NCI-H2196 (cell line): Measurements from ENCODE around the gene KRT85.
"Not testable (repeated sequence)": the region's sequence is repeated elsewhere in the genome, so short reads cannot be mapped to it uniquely, and the experiment has no call there.

ENCODE experiments used
- DNase-seq: peaks from one replicate; lab custom pipeline; 2025; ENCODE audit not compliant: unreplicated experiment; lab: John Stamatoyannopoulos, UW

Gene KRT85

DNA sequence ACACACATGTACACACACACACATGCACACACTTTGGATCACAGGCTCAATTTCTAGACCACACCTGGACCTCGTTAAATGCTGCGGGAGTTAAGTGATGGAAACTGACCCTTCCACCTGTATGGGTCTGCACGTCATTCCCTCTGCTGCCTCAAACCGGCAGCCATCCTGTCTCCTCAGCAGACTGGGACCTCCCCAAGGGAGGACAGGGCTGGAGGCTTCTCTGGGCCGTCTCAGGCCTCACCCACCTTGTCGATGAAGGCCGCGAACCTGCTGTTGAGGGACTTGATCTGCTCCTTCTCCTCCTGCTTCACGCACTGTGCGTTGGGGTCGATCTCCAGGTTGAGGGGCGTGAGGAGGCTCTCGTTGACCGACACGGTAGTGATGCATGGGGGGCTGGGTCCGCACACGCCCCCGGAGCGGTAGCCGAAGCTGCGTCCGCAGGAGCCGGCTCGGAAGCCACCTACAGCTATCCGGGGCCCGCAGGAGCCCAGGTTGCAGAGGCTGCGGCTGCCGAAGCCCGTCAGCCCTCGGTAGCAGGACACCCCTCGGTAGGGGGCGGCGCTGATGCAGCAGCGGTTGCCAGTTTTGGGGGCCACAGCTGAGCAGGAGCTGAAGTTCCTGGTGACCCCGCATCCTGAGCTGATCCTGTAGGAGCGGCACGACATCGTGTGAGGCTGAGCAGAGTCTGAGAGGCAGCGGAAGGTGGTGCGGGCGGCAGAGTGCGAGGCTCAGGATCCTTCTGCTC lies at the start of gene KRT85:
KRT85 (minus strand) TSS at position 744 of the 748 bp plus-strand sequence; CDS start at position 668, 76 bp downstream.
- DNase-seq: no peak

DNA sequence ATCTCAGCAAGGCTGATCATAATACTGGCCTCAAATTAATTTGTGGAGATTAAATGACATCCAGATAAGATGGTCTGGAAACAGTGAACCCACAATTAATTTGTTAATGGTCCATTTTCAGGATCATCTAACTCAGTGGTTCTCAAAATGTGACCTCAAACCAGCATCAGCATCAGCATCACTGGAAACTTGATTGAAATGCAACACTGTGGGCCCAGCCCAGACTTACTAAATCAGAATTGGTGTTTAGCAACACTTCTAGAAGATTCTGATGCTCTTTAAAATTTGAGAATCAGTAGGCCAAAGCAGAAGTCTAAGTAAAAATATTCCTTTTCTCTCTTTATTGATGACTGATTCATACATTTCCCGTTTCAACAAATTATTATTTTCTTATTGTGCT lies 49.5 kb upstream of the KRT85 start:
- no peak for DNase-seq

DNA sequence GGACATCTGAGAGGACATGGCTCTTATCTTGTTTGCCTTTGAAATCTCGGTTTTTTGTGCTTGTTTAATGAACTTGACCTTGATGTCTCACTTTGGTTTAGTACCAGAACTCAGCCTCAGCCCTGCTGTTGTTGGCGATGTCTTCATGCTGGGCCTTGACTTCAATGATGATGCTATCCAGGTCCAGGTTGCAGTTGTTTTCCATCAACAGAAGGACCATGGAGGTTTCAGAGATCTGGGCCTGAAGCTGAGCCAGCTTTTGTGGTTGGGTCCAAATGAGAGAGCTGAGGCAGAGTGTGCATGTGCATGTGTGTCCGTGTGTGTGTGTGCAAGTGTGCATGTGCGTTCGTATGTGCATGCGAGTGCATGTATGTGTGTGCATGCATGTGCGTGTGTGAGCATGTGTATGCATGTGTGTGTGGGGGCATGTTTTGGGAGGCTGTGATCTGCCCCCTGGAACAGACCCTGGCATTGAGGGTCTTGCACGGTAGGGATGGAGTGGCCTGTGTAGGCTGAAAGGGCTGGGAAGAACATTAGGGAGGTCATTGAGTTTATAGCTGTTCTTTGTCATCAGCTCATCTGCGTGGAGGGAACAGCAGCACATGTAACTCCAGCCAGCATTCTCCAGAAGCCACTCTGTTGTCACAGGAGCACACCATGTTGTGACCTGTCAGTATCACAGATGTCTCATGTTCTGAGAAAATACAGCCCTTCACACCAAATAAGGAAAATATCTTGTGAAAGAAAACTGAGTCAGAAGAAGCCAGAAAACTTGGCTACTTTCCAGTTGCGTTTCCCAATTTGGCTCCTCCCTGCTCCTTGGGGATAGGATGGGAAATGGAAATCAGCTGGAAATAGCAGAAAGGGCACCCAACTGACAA lies 48.8 kb upstream of the KRT85 start:
- DNase-seq: no peak

DNA sequence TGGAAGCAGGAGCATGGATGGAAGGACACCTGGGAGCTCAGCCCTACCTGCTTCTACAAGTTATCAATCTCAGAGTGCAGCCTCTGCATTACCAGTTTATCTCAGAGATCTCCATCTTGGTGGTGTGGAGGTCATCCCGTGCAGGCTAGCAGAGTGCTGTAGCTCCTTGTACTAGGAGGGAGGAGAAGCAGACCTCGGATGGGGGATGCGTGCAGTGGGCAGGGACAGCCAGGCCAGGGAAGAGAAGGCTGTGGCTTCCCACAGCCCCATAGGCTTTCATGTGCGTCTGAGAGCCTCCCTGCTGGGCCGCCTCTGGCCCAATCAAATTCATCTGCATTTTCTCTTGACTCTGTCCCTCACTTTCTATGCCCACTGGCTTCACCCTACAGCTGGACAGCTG lies 47.7 kb upstream of the KRT85 start:
- DNase-seq: no peak

DNA sequence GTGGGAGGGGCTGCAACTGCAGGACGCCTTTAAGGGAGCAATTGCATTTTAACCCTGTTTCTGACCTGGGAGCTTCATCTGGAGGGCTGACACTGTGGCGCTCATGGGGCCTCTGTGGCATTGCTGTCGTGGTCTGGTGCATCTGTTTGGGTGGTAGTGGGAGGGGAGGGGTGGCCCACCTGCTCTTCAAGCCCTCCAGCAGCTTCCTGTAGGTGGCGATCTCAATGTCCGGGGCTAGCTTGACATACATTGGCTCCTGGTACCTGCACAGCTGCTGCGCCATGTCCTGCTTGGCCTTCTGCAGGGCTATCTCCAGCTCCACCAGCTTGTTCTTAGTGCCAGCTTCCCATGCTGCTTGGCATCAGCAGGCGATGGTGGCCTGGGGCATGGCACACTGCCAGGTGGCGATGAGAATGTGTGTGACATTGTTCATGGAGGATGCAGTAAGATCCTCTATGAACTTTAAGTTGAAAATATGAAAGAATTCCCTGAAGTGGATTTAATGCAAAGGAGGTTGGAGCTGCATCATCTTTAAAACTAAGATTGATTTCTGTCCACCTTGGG lies 46.6 kb upstream of the KRT85 start:
- no peak for DNase-seq

DNA sequence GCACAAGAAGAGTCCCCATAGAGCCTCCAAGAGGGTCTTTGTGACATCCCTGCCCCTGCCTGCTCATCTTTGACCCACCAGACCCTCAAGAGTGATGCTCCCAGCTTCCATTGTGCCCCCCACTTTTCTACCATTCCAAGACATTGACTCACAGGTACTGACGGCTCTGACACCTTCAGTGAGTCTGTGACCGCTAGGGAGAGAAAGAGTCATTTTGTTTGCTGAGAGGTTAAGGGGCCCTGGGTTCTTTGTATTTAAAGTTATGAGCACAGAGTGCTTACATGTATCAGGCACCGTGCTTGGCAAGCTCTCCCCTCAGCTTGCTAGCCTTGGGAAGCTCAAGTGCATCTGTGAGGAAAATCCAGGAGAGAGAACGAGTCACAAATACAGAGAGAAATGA lies 45.9 kb upstream of the KRT85 start:
- no peak for DNase-seq

DNA sequence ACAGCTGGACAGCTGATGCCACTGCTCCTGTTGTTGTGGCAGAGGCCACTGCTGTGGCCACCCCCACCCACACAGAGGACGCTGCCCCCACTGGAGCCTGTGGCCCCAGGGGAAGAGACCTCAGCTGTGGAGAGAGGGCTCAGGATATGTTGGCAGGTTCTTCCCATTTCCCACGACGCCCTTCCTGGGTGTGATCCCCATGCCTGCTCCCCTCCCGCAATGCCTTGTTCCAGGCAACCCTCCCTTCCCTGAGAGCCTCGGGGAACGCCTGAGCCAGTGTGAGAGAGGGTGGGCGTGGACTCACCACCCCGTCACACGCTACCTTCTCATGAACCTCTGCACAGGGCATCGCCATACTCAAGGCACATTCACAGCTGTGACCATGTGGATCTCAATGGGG lies 44.5 kb upstream of the KRT85 start:
- DNase-seq: no peak

DNA sequence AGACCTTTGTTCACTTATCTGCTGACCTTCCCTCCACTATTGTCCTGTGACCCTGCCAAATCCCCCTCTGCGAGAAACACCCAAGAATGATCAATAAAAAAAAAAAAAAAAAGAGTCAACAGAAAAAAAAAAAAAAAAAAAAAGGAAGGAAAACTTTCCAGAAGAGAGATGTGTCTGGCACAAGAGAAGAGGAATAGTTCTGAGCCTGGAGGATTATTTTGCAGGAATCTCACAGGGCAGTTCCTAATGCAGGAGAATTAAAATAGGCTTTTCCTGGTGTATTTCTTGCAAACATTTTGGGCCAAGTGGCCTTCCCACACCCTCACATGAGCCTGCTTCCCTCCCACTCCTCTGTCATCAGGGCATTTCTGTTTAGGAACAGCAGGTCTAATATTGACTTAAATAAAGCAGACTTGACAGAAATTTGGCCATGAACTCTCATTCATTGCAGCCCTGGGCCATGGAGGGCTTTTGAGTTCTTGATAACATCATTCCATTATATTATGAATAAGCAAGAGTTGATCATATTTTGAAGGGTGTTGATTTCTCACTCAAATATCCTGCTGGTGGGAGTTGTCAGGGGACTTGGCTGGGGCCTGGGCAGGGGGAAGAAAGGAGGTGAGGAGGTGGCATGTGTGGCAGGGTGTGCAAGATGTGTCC lies 43.4 kb upstream of the KRT85 start:
- DNase-seq: not testable (repeated sequence)

DNA sequence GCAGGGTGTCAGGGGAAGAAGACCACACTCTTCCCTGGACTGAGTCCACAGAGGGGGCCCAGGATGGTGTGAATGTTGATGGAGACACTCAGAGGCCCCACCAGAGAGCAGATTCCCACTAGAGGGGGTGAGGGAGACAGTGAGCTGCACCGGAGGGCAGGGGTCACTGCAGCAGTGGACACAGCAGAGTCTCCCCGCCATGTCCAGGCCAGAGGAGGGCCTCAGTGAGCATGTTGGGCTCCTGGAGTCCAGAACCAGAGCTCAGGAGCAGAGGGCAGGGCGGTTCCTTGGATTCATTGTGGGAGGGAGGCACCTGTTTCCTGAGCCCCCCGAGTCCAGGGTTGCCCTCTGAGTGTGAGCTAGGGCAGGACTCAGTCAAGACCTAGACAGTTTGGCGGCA lies 40.6 kb upstream of the KRT85 start:
- no peak for DNase-seq

DNA sequence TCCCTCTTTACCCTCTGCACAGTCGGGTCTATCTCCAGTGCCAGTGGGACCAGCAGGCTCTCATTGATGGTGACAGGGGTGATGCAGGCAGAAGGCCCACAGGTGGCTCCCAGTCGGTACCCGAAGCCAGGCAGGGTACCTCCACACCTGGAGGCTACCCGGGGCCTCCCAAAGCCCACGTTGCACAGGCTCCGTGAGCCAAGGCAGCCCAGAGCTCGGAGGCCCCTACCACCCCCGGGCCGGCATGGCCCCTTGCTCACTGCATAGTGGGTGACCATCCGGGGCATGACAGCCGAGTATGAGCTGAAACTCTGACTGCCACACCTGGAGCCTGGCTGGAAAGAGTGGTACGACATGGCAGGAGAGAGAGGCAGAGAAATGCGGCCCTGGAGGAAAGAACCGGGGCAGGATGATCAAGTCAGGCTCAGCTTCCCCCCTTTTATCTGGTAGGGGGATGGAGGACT lies 38.7 kb upstream of the KRT85 start, which contains the start of gene KRT82:
KRT82 (minus strand) TSS at position 414 of the 464 bp plus-strand sequence; CDS start at position 356, 58 bp downstream.
- no peak for DNase-seq

DNA sequence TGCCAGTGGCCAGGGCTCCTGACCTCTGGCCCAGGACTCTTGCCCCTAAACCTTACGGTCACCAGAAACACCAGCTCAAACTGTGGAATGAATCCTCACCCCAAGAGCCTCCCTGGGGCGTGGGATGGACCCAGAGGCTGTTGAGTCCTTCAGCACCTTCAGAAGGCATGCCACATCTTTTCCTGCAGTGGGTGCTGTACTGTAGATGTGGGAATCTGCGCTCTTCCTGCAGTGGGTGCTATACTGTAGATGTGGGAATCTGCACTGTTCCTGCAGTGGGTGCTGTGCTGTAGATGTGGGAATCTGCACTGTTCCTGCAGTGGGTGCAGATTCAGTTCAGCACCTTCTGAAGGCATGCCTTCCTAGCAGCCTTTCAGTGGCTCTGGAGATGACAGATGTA lies 37.7 kb upstream of the KRT85 start:
- DNase-seq: no peak

DNA sequence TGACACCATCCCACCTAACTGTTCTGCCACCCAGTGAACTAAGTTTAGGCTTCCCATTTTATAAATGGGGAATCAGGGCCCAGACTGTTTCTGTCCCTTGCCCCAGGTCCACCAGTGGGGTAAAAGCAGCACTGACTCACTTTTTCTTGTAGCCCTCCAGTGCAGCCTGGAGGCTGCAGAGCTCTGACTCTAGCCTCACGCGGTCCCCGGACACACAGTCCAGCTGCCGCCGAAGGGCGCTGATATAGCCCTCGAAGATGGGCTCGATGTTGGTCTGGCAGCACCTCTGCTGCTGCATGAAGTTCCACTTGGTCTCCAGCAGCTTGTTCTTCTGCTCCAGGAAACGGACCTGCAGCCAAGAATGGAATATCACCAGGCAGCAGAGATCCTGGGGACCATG lies 36.3 kb upstream of the KRT85 start:
- DNase-seq: no peak

DNA sequence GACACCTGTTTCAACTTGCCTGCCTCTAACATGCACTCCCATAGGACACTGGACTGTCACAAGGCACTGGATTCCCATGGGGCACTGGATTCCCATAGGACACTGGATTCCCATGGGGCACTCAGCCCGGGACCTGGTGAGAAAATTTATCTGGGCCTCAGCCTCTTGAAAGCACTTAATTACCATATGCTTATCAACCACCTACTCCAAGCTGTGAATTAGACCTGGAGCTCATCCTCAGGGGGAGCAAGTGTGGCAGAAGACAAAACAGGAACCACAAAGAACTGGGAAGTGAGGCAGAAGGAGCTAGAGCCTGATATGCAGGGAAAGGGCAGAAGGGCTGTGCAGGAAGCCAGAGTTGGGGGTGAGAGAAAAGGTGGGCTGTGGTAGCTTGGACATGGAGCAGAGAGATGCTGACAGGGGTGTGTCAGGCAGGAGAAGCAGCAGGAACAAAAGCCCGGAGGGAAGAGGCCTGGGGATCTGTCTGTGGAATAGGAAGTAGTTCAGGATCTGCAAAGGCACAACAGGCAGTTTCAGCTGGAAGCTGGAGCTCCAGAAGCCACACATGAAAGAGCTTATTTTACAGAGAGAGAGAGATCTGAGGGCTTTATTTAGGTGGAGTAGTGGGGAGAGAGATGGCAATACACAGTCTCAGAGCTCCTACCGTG lies 35.7 kb upstream of the KRT85 start:
- DNase-seq: no peak

DNA sequence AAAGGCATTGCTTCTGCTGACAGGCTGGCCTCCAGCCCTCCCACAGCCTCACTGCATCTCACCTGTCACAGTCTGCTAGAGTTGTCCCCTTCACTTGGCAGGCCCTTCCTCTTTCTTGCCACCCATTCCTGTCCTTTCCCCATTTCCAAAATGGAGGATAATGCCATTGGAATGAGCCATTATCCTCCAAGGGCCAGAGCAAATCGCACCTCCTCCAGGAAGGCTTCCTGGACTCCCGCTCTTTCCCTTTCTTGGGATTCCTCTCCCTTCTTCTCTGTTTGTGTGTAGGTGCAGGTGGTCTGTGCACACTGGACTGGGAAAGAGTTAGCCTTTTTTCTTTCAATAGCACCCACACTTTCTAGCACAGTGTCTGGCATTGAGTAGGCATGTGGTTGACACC lies 35.1 kb upstream of the KRT85 start:
- DNase-seq: no peak

DNA sequence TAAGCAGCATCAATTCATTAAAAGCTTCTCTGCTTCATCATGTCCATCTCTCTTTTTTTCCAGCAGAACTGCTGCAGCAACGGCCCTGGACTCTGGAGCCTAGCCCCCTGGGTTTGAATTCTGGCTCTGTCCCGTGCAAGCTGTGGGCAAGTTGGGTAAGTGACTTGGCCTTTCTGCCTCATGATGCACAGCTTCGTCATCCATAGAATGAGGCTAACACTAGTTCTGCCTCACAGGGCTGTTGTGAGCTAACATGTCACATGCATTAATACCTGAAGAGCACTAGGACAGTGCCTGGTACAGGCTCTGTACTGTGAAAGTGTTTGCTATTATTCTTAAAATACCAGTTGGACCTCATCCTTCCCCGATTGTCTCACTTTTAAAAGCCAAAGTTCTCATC lies 34.6 kb upstream of the KRT85 start:
- DNase-seq: no peak

DNA sequence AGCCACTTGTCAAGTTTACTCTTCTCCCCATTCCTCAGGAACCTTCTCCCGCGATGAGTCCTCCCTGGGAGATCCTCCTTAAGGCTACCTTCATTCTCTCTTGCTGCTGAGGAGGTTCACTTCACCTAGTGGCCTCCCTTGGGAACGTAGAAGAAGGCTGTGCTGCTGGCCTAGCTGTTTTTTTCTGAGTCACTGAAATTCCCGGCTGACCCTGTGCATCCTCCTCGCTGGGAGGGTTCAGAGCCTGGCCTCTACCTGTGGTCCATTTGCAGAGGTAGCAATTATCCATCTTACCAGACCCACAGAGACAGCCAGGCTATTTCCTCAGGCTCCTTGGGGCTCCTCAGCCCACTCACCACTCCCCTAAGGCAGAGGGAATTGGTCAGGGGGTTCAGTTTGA lies 34.2 kb upstream of the KRT85 start:
- DNase-seq: no peak

DNA sequence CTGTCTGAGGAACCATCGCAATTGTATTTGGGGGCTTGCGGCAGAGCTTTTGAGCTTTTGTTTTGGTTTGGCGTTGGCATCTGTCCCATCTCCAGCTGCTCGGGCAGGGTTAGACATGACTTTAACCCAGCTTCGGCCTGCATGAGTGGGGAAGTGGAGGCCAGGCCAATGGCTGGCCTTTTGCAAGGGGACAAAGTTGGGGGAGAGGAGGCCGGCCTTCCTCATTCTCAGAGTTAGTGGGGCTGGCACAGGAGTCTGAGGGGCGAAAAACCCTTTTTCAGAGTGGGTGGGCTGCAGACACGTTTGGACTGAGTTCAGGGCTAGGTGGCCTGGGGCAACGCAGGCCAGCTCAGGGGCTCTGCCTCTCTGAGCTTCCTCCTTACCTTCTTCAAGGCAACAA lies 33.6 kb upstream of the KRT85 start:
- DNase-seq: no peak

DNA sequence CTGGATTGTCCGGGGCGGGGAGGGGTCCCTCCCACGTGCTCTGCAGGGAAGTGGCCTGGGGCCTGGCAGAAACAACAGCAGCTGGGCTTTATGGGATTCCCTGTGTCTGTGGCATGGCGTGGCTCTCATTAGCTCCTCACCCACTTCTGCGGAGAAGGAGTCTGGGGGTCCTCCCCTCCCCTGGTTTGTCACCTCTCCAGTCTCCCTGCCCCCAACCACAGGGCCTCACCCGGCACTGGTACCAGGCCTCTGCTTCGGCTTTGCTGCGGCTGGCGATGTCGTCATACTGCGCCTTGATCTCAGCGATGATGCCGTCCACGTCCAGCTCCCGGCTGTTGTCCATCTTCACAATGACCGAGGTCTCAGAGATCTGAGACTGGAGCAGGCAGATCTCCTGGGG lies 32.5 kb upstream of the KRT85 start:
- no peak for DNase-seq

DNA sequence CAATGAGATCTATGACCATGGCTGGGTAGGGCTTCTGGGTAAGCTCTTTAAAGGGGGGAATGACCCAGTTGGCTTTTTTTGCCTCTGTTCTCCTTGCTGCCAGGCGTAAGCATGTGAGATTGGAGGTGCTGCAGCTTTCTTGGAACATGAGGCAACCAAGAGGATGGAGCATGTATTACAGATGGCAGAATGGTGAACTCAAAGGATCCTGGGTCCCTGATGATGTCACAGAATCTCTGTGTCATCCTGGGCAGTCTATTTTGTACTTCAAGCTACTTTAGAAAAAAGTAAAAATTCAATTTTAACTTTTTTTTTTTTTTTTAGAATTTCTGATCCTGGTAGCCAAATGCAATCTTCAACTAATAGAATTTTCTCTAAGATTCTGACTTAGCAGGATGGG lies 30.9 kb upstream of the KRT85 start:
- DNase-seq: no peak

DNA sequence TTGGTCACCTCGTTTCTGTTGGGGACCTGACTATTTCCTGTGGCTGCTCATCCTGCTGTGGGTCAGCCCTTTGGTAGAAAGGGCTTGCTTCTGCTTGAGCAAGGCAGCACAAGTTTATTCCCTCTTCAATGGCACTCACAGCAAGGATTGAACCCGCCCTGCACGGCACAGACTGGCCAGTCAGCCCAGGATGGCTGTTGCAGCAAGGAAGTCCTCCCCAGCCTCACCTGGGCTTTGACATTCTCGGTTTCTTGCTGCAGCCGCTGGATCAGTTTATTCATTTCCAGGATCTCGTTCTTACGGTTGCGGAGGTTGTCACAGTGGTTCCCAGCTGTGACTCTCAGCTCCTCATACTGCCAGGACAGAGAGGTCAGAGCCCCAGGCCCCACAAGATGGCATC lies 29.4 kb upstream of the KRT85 start:
- no peak for DNase-seq
